ENCODE results near the gene NEK2.
"Not testable (repeated sequence)": the region's sequence is repeated elsewhere in the genome, so short reads cannot be mapped to it uniquely, and the experiment has no call there.

NEK2 gene

GRCh38 chr1:211697356-211697755, 21.9 kb upstream of the NEK2 start:
- H3K9me3 ChIP-seq (ENCODE audit: control insufficient read depth in 1 of 2, low read length in 2 of 2), result no peaks in the 10 kb centered on the region
- H3K27ac ChIP-seq (ENCODE audit: low read depth, low read length), result no peak overlapping the region
- no peaks in the 10 kb centered on the region for H3K36me3 ChIP-seq (ENCODE audit: control insufficient read depth in 1 of 2, insufficient read depth in 2 of 2, low read length in 2 of 2)

GRCh38 chr1:211695135-211695816, 19.9 kb upstream of the NEK2 start:
- H3K27me3 ChIP-seq (ENCODE audit: control insufficient read depth in 1 of 2, insufficient read depth in 2 of 2, low read length in 2 of 2), result no peaks in the 10 kb centered on the region
- H3K9me3 ChIP-seq (ENCODE audit: control insufficient read depth in 1 of 2, low read length in 2 of 2), result no peaks in the 10 kb centered on the region
- H3K9ac ChIP-seq (ENCODE audit: low read depth in 1 of 2, low read length in 2 of 2), result no peak overlapping the region
- H3K36me3 ChIP-seq (ENCODE audit: control insufficient read depth in 1 of 2, insufficient read depth in 2 of 2, low read length in 2 of 2), result no peaks in the 10 kb centered on the region
- no peak overlapping the region for H3K27ac ChIP-seq (ENCODE audit: low read depth, low read length)
- peaks cover 0 to 3% of the 10 kb centered on the region in 2 donors for H3K4me1 ChIP-seq (ENCODE audit: control insufficient read depth in 1 of 2, insufficient read depth in 2 of 2, low read length in 2 of 2)
- no peak overlapping the region for H3K4me3 ChIP-seq (ENCODE audit: low read depth in 1 of 2, low read length in 2 of 2)

More at GRCh38 chr1:211697356-211697755, 21.9 kb upstream of the NEK2 start:
- Histone ChIP-seq H3K4me3 (ENCODE audit: low read depth in 1 of 2, low read length in 2 of 2) (no peak overlapping the region), H3K4me1 (ENCODE audit: control insufficient read depth in 1 of 2, insufficient read depth in 2 of 2, low read length in 2 of 2) (peaks cover 0 to 3% of the 10 kb centered on the region in 2 donors), H3K9ac (ENCODE audit: low read depth in 1 of 2, low read length in 2 of 2) (no peak overlapping the region), H3K27me3 (ENCODE audit: control insufficient read depth in 1 of 2, insufficient read depth in 2 of 2, low read length in 2 of 2) (no peaks in the 10 kb centered on the region)

GRCh38 chr1:211693911-211694310, 18.5 kb upstream of the NEK2 start:
- H3K36me3 ChIP-seq (ENCODE audit: control insufficient read depth in 1 of 2, insufficient read depth in 2 of 2, low read length in 2 of 2); H3K9me3 ChIP-seq (ENCODE audit: control insufficient read depth in 1 of 2, low read length in 2 of 2); H3K9ac ChIP-seq (ENCODE audit: low read depth in 1 of 2, low read length in 2 of 2); H3K4me1 ChIP-seq (ENCODE audit: control insufficient read depth in 1 of 2, insufficient read depth in 2 of 2, low read length in 2 of 2); H3K27me3 ChIP-seq (ENCODE audit: control insufficient read depth in 1 of 2, insufficient read depth in 2 of 2, low read length in 2 of 2); H3K4me3 ChIP-seq (ENCODE audit: low read depth in 1 of 2, low read length in 2 of 2); H3K27ac ChIP-seq (ENCODE audit: low read depth, low read length): not testable (repeated sequence)

GRCh38 chr1:211688421-211688820, 13.0 kb upstream of the NEK2 start:
- H3K9me3 ChIP-seq (ENCODE audit: control insufficient read depth in 1 of 2, low read length in 2 of 2), result no peaks in the 10 kb centered on the region
- H3K4me3 ChIP-seq (ENCODE audit: low read depth in 1 of 2, low read length in 2 of 2), result no peak overlapping the region
- H3K36me3 ChIP-seq (ENCODE audit: control insufficient read depth in 1 of 2, insufficient read depth in 2 of 2, low read length in 2 of 2), result no peaks in the 10 kb centered on the region
- no peak overlapping the region for H3K27ac ChIP-seq (ENCODE audit: low read depth, low read length)
- H3K9ac ChIP-seq (ENCODE audit: low read depth in 1 of 2, low read length in 2 of 2), result no peak overlapping the region
- no peaks in the 10 kb centered on the region for H3K4me1 ChIP-seq (ENCODE audit: control insufficient read depth in 1 of 2, insufficient read depth in 2 of 2, low read length in 2 of 2)
- H3K27me3 ChIP-seq (ENCODE audit: control insufficient read depth in 1 of 2, insufficient read depth in 2 of 2, low read length in 2 of 2), result no peaks in the 10 kb centered on the region

GRCh38 chr1:211687462-211688215, 12.2 kb upstream of the NEK2 start:
- no peaks in the 10 kb centered on the region for H3K4me1 ChIP-seq (ENCODE audit: control insufficient read depth in 1 of 2, insufficient read depth in 2 of 2, low read length in 2 of 2)
- H3K4me3 ChIP-seq (ENCODE audit: low read depth in 1 of 2, low read length in 2 of 2), result no peak overlapping the region
- H3K36me3 ChIP-seq (ENCODE audit: control insufficient read depth in 1 of 2, insufficient read depth in 2 of 2, low read length in 2 of 2), result no peaks in the 10 kb centered on the region
- H3K9ac ChIP-seq (ENCODE audit: low read depth in 1 of 2, low read length in 2 of 2), result no peak overlapping the region
- H3K9me3 ChIP-seq (ENCODE audit: control insufficient read depth in 1 of 2, low read length in 2 of 2), result no peaks in the 10 kb centered on the region
- no peaks in the 10 kb centered on the region for H3K27me3 ChIP-seq (ENCODE audit: control insufficient read depth in 1 of 2, insufficient read depth in 2 of 2, low read length in 2 of 2)
- H3K27ac ChIP-seq (ENCODE audit: low read depth, low read length), result no peak overlapping the region

GRCh38 chr1:211685823-211686222, 10.4 kb upstream of the NEK2 start:
- Histone ChIP-seq H3K4me1 (ENCODE audit: control insufficient read depth in 1 of 2, insufficient read depth in 2 of 2, low read length in 2 of 2) (peaks cover 0 to 3% of the 10 kb centered on the region in 2 donors), H3K27me3 (ENCODE audit: control insufficient read depth in 1 of 2, insufficient read depth in 2 of 2, low read length in 2 of 2) (no peaks in the 10 kb centered on the region), H3K36me3 (ENCODE audit: control insufficient read depth in 1 of 2, insufficient read depth in 2 of 2, low read length in 2 of 2) (no peaks in the 10 kb centered on the region), H3K27ac (ENCODE audit: low read depth, low read length) (no peak overlapping the region), H3K9ac (ENCODE audit: low read depth in 1 of 2, low read length in 2 of 2) (no peak overlapping the region), H3K4me3 (ENCODE audit: low read depth in 1 of 2, low read length in 2 of 2) (no peak overlapping the region), H3K9me3 (ENCODE audit: control insufficient read depth in 1 of 2, low read length in 2 of 2) (no peaks in the 10 kb centered on the region)

- H3K4me1 ChIP-seq (ENCODE audit: control insufficient read depth in 1 of 2, insufficient read depth in 2 of 2, low read length in 2 of 2), result peaks cover 0 to 5% of the 10 kb centered on the region in 2 donors
- no peaks in the 10 kb centered on the region for H3K9me3 ChIP-seq (ENCODE audit: control insufficient read depth in 1 of 2, low read length in 2 of 2)
- H3K27ac ChIP-seq (ENCODE audit: low read depth, low read length), result no peak overlapping the region
- H3K9ac ChIP-seq (ENCODE audit: low read depth in 1 of 2, low read length in 2 of 2), result no peak overlapping the region
- no peaks in the 10 kb centered on the region for H3K36me3 ChIP-seq (ENCODE audit: control insufficient read depth in 1 of 2, insufficient read depth in 2 of 2, low read length in 2 of 2)
- no peaks in the 10 kb centered on the region for H3K27me3 ChIP-seq (ENCODE audit: control insufficient read depth in 1 of 2, insufficient read depth in 2 of 2, low read length in 2 of 2)
- H3K4me3 ChIP-seq (ENCODE audit: low read depth in 1 of 2, low read length in 2 of 2), result no peak overlapping the region
Measured at GRCh38 chr1:211684791-211685190, 9.4 kb upstream of the NEK2 start.

- Histone ChIP-seq H3K36me3 (ENCODE audit: control insufficient read depth in 1 of 2, insufficient read depth in 2 of 2, low read length in 2 of 2) (no peaks in the 10 kb centered on the region), H3K9me3 (ENCODE audit: control insufficient read depth in 1 of 2, low read length in 2 of 2) (no peaks in the 10 kb centered on the region), H3K9ac (ENCODE audit: low read depth in 1 of 2, low read length in 2 of 2) (no peak overlapping the region), H3K4me3 (ENCODE audit: low read depth in 1 of 2, low read length in 2 of 2) (no peak overlapping the region), H3K27ac (ENCODE audit: low read depth, low read length) (no peak overlapping the region), H3K4me1 (ENCODE audit: control insufficient read depth in 1 of 2, insufficient read depth in 2 of 2, low read length in 2 of 2) (peaks cover 0 to 5% of the 10 kb centered on the region in 2 donors), H3K27me3 (ENCODE audit: control insufficient read depth in 1 of 2, insufficient read depth in 2 of 2, low read length in 2 of 2) (no peaks in the 10 kb centered on the region)
Measured at GRCh38 chr1:211684331-211684730, 8.9 kb upstream of the NEK2 start.

- H3K4me3 ChIP-seq (ENCODE audit: low read depth in 1 of 2, low read length in 2 of 2), result no peak overlapping the region
- no peaks in the 10 kb centered on the region for H3K27me3 ChIP-seq (ENCODE audit: control insufficient read depth in 1 of 2, insufficient read depth in 2 of 2, low read length in 2 of 2)
- no peak overlapping the region for H3K9ac ChIP-seq (ENCODE audit: low read depth in 1 of 2, low read length in 2 of 2)
- no peaks in the 10 kb centered on the region for H3K36me3 ChIP-seq (ENCODE audit: control insufficient read depth in 1 of 2, insufficient read depth in 2 of 2, low read length in 2 of 2)
- peaks cover 0 to 5% of the 10 kb centered on the region in 2 donors for H3K4me1 ChIP-seq (ENCODE audit: control insufficient read depth in 1 of 2, insufficient read depth in 2 of 2, low read length in 2 of 2)
- no peak overlapping the region for H3K27ac ChIP-seq (ENCODE audit: low read depth, low read length)
- no peaks in the 10 kb centered on the region for H3K9me3 ChIP-seq (ENCODE audit: control insufficient read depth in 1 of 2, low read length in 2 of 2)
Measured at GRCh38 chr1:211683396-211684297, 8.2 kb upstream of the NEK2 start.

- not testable (repeated sequence) for H3K4me1 ChIP-seq (ENCODE audit: control insufficient read depth in 1 of 2, insufficient read depth in 2 of 2, low read length in 2 of 2); H3K27me3 ChIP-seq (ENCODE audit: control insufficient read depth in 1 of 2, insufficient read depth in 2 of 2, low read length in 2 of 2); H3K36me3 ChIP-seq (ENCODE audit: control insufficient read depth in 1 of 2, insufficient read depth in 2 of 2, low read length in 2 of 2); H3K9me3 ChIP-seq (ENCODE audit: control insufficient read depth in 1 of 2, low read length in 2 of 2); H3K4me3 ChIP-seq (ENCODE audit: low read depth in 1 of 2, low read length in 2 of 2); H3K27ac ChIP-seq (ENCODE audit: low read depth, low read length); H3K9ac ChIP-seq (ENCODE audit: low read depth in 1 of 2, low read length in 2 of 2)
Measured at GRCh38 chr1:211682186-211682585, 6.8 kb upstream of the NEK2 start.

Measured in duodenal mucosa (tissue), 2 donors.